Right lobe of liver (tissue), 6 donors: ENCODE measurements around the gene ZNF564. TPM values are rescaled to one million over a fixed set of nuclear protein-coding genes. Genes with fewer than 3 reads are reported as not detected.

Experiments
- ATAC-seq, 4 donors: fragments of 200-7000 bp; cut with Tn5 transposase; one replicate each; pipeline ENCODE4 v1.9.1; 2020; ENCODE audit warnings: mild to moderate bottlenecking in 4 of 4, moderate library complexity in 4 of 4
- DNase-seq, 3 donors: peaks; one replicate each; pipeline ENCODE4 v3.0.0-alpha.2; 2020
- H3K27ac ChIP-seq, 3 donors: fragments of 200-600 bp; one replicate each; pipeline ENCODE4 v1.8.0; 2022
- H3K27me3 ChIP-seq, 2 donors: fragments of 200-600 bp; one replicate each; pipeline ENCODE4 v1.8.0; 2022
- H3K36me3 ChIP-seq, 4 donors: fragments of 200-600 bp; sonication (generic) in 1 of 4; one replicate each; pipeline versions ENCODE4 v1.5.1 to v1.8.0; 2017 to 2022; ENCODE audit warnings: control low read depth in 1 of 4
- H3K4me1 ChIP-seq, 4 donors: fragments of 200-600 bp; sonication (generic) in 1 of 4; one replicate each; pipeline versions ENCODE4 v1.5.1 to v1.8.0; 2017 to 2022; ENCODE audit warnings: control low read depth in 1 of 4
- H3K4me3 ChIP-seq, 3 donors: fragments of 200-600 bp; one replicate each; pipeline ENCODE4 v1.8.0; 2022
- H3K9me3 ChIP-seq, 4 donors: fragments of 200-600 bp; sonication (generic) in 1 of 4; one replicate each; pipeline versions ENCODE4 v1.5.1 to v1.8.0; 2017 to 2022; ENCODE audit warnings: control low read depth in 1 of 4
- POLR2A ChIP-seq: fragments of 450-650 bp; IDR thresholded peaks from one replicate; pipeline ENCODE4 v1.6.1; 2017; ENCODE audit warnings: antibody characterized with exemption, mild to moderate bottlenecking
- WGBS: methylation state at CpG from one replicate; pipeline ENCODE4 v1.1.6; 2018; ENCODE audit warnings: low coverage, low lambda C conversion rate; ENCODE audit not compliant: insufficient coverage; ENCODE audit errors: missing lambda C conversion rate; 5-methylcytosine and 5-hydroxymethylcytosine counted together
- intact Hi-C, 2 donors: fragments of 100-400 bp; cut with DNase I; formaldehyde crosslinking; loops; one replicate each; pipeline versions ENCODE4 v1.11.2 to v1.14.1; 2022
- long read RNA-seq: library from polyadenylated mRNA; unstranded; transcript quantifications from one replicate; pipeline ENCODE4 v2.0.0, GENCODE V29; 2019
- total RNA-seq, 6 experiments: library from RNA; depleted of rRNA in 2 of 6; stranded (reverse); fragments of >200 nt in 2 of 6; fragmentation: NEBNext Ultra II Directional in 3 of 6; extraction: Animal tissue kit (Norgen Biotek cat#: 25700) in 3 of 6; gene quantifications; one replicate each; pipeline versions ENCODE4 v1.1.0 to v1.2.4, GENCODE V29; 2016 to 2023
- TF ChIP-seq, protein P1 (sequence below), 4 donors: fragments of 200-600 bp in 3 of 4; fragments of 450-650 bp in 1 of 4; IDR thresholded peaks; one replicate each; pipeline versions ENCODE4 v1.5.1 to v1.8.0; 2016 to 2022; ENCODE audit warnings: antibody characterized with exemption in 4 of 4, mild to moderate bottlenecking in 2 of 4
- donor health status: DM: no; HTN: yes; CAD: no.
- donor health status: DM: no; HTN: no; CAD: no.
- donor health status: DM: no; HTN: no; CAD: no.
- donor health status: DM: no; HTN: yes; CAD: no.
- donor health status: DM: no; HTN: yes; CAD: no.

The ZNF564 gene
- total RNA-seq, result 1 to 10 TPM; 3.1 to 8.1 (median 5.3) TPM
- long read RNA-seq, partial matches to known transcripts, result 0 of 1 reads
- long read RNA-seq, other reads (novel, unspliced or antisense), result 0 of 1 reads

DNA sequence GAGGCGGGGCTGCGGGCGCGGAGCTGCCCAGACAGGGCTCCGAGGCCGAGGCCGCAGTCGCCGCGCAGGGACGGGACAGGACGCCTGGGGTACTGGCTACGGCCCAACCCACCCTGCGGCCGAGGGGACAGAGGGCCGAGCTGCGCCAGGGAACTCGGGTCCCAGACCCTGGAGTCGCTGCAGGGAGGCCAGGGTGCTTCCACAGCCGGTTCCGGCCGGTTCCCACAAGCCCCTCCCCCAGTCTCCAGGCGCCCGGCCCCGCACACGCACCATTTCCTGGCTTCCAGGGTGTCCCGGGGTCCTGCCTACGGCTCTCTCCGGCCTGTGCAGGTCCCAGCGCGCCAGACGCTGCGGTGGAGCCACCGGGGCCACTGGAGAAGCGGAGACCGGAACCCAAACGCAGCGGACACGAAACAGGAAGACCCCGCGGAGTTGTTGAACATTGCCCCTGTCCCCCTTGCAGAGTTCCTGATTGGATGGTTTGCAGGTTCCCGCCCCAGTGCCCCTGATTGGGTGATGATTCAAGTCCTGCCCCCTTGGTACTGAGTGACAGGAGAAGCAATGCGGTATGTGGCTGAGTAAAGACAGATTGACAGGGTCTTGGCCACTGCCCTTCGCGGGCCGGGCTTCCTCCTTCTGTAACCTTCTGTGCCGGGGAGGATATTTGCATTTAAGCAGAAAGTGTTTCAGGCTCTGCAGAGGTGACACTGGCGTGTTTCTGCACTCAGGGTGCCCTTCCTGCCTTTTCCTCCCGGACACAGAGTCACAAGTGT, at the start of gene ZNF564:
TSS of gene ZNF564 (minus strand) at position 423 of the 773 bp plus-strand sequence. CDS start at position 273, 150 bp downstream.
- H3K36me3 ChIP-seq, result no peaks in the 10 kb centered on the region
- H3K27ac ChIP-seq, result peak within 1 kb of the TSS; percentile 96 to 98 (median 97)
- under 1% methylated on average over 16 of the region's 49 CpGs for WGBS
- ATAC-seq, result peak; percentile 95 to 98 (median 96)
- no peaks in the 10 kb centered on the region for H3K9me3 ChIP-seq
- no peaks in the 10 kb centered on the region for H3K27me3 ChIP-seq
- DNase-seq, result peak; percentile 92 to 98 (median 96)
- H3K4me1 ChIP-seq, result peaks cover 0 to 33% (median 12%) of the 10 kb centered on the region in 4 donors
- H3K4me3 ChIP-seq, result peak within 1 kb of the TSS; percentile 79 to 97 (median 91)
- intact Hi-C loops, result no loop called here
- TF ChIP-seq POLR2A, result peak; percentile 93
- TF ChIP-seq, protein P1, sequence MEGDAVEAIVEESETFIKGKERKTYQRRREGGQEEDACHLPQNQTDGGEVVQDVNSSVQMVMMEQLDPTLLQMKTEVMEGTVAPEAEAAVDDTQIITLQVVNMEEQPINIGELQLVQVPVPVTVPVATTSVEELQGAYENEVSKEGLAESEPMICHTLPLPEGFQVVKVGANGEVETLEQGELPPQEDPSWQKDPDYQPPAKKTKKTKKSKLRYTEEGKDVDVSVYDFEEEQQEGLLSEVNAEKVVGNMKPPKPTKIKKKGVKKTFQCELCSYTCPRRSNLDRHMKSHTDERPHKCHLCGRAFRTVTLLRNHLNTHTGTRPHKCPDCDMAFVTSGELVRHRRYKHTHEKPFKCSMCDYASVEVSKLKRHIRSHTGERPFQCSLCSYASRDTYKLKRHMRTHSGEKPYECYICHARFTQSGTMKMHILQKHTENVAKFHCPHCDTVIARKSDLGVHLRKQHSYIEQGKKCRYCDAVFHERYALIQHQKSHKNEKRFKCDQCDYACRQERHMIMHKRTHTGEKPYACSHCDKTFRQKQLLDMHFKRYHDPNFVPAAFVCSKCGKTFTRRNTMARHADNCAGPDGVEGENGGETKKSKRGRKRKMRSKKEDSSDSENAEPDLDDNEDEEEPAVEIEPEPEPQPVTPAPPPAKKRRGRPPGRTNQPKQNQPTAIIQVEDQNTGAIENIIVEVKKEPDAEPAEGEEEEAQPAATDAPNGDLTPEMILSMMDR (IDR thresholded peaks at IDR 0.05), result no peak

DNA sequence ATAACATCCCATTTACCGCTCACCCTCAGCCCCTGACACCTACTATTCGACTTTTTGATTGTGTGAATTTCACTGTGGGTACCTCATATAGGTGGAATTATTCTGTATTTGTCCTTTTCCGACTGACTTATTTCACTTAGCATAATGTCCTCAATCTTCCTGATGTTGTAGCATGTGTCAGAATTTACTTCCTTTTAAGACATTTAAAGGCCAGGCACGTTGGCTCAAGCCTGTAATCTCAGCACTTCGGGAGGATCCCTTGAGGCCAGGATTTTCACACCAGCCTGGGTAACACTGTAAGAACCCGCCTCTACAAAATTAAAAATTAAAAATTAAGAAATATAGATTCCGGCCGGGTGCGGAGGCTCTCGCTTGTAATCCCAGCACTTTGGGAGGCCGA, 46.3 kb upstream of the ZNF564 start:
- Histone ChIP-seq H3K27me3 (no peaks in the 10 kb centered on the region), H3K4me1 (peaks cover 0 to 7% (median 0%) of the 10 kb centered on the region in 4 donors), H3K36me3 (no peaks in the 10 kb centered on the region), H3K9me3 (no peaks in the 10 kb centered on the region), H3K4me3 (peak overlapping the region in 1 of 3 donors; percentile 8), H3K27ac (peak overlapping the region in 2 of 3 donors; percentile 32 to 53)
- no peak for ATAC-seq
- no peak for TF ChIP-seq POLR2A
- TF ChIP-seq, protein P1 (IDR thresholded peaks at IDR 0.05), result no peak
- intact Hi-C loops, result no loop called here
- DNase-seq, result peak in 2 of 3 donors; percentile 2 to 19
- 61% methylated on average over 11 of the region's 11 CpGs for WGBS

DNA sequence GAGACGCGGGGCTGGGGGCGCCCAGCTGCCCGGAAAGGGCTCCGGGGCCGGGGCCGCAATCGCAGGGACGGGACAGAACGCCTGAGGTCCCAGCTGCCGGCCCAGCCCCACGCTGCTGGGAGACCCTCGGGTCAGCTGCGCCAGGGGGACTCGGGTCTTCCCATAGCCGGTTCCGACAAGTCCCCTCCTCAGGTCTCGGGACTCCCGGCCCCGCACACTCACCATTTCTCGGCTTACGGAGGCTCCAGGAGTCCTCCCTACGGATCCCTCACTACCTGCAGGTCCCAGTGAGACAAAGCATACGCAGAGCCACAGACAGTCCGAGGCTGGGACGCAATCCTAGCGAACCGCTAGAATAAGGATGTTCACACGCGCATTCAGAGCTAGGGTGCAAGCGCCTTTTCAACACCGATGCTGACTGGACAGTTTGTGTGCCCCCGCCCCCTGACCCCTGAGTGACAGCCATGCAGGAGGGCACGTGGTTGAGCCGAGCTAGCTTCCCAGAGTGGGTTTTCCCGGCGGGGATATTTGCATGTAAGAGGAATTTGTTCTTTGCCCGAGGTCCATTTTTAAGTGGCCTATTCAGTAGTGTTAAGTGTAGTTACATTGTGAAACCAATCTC, 45.8 kb upstream of the ZNF564 start:
- ATAC-seq (peak; percentile 98 to 99 (median 98)), DNase-seq (peak; percentile 86 to 89 (median 89))
- H3K4me3 ChIP-seq, result peak overlapping the region; percentile 39 to 58 (median 54)
- peak overlapping the region in 2 of 3 donors; percentile 40 to 53 for H3K27ac ChIP-seq
- no peaks in the 10 kb centered on the region for H3K36me3 ChIP-seq
- peak; percentile 61 for TF ChIP-seq POLR2A
- TF ChIP-seq, protein P1 (IDR thresholded peaks at IDR 0.05), result no peak
- H3K9me3 ChIP-seq, result no peaks in the 10 kb centered on the region
- peaks cover 0 to 7% (median 0%) of the 10 kb centered on the region in 4 donors for H3K4me1 ChIP-seq
- intact Hi-C loops, result no loop called here
- 39% methylated on average over 7 of the region's 38 CpGs for WGBS
- no peaks in the 10 kb centered on the region for H3K27me3 ChIP-seq

DNA sequence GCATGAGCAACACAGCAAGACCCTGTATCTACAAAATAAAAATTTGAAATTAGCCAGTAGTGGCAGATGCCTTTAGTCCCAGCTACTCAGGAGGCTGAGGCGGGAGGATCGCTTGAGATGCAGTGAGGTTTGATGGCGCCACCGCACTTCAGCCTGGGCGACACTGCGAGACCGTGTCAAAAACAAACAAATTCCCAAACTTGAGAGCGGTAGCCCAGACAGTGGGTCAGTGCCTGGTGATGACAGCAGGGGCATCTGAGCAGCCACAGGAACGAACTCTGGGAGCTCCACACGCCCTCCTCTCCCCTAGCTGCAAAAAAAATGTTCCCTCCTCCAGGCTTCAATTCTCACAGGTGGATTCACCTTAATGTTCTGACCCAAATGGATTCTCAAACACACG, 45.2 kb upstream of the ZNF564 start:
- WGBS, result 38% methylated on average over 10 of the region's 11 CpGs
- ATAC-seq (peak; percentile 37 to 58 (median 52)), DNase-seq (peak; percentile 21 to 37 (median 21))
- H3K9me3 ChIP-seq, result no peaks in the 10 kb centered on the region
- H3K27me3 ChIP-seq, result no peaks in the 10 kb centered on the region
- TF ChIP-seq, protein P1 (IDR thresholded peaks at IDR 0.05), result no peak
- no peak for TF ChIP-seq POLR2A
- peak overlapping the region; percentile 39 to 58 (median 54) for H3K4me3 ChIP-seq
- peaks cover 0 to 7% (median 0%) of the 10 kb centered on the region in 4 donors for H3K4me1 ChIP-seq
- intact Hi-C loops, result no loop called here
- peak overlapping the region in 2 of 3 donors; percentile 40 to 53 for H3K27ac ChIP-seq
- no peaks in the 10 kb centered on the region for H3K36me3 ChIP-seq
